ENCODE data around the gene EXOC6B.

EXOC6B gene

DNA sequence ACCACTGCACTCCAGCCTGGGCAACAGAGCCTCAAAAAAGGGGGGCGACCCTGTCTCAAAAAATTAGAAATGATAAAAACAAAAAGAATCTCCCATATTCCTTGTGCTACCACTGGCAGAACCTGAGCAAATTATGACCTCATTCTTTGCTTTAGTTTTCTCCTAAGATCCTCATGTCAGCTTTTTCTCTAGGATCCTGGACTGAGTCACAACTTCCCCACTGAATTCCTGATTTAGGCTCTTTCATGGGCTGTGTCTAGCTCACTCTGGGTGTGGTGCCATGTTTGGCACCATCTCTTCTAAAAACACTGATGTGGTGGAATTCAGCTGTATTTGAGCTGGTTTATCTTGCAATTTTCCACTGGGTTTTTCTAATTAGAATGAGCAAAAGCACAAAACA lies 37.1 kb downstream of the EXOC6B start:
- no peak for DNase-seq

DNA sequence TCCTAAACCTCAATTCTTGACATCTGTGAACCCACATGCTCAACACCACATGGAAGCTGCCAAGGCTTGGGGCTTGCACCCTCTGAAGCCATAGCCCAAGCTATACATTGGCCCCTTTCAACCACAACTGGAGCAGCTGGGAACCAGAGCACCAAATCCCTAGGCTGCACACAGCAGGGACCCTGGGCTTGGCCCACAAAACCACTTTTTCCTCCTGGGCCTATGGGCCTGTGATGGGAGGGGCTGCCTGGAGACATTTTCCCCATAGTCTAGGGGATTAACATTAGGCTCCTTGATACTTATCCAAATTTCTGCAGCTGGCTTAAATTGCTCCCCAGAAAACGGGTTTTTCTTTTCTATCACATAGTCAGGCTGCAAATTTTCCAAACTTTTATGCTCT lies 40.3 kb downstream of the EXOC6B start:
- no peak for DNase-seq

DNA sequence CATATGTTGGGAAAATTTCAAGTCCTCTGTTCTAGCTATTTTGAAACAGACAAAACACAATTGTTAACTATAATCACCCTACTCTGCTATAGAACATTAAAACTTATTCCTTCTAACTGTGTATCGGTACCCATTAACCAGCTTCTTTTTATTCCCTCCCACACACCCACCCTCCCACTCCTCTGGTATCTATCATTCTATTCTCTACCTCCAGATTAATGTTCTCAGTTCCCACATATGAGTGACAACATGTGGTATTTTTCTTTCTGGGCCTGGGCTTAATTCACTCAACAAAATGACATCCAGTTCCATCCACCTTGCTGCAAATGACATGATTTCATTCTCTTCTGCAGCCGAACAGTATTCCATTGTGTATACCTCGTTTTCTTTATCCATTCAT lies 43.3 kb downstream of the EXOC6B start:
- no peak for DNase-seq

DNA sequence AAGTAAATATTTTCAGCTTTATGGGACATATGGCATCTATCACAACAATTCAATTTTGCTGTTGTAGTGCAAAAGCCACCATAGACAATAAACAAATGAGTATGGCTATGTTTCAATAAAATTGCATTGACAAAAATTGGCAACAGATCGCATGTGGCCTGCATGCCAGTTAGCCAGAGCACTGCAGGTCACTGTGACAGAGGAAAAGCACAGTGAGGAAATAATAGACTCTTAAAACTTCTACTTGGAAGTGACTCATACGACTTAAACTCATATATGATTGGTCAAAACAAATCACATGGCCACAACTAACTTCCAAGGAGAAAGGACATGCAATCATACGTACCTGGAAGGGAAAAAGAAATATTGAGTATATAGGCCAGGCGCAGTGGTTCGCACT lies 44.4 kb downstream of the EXOC6B start:
- DNase-seq = no peak

DNA sequence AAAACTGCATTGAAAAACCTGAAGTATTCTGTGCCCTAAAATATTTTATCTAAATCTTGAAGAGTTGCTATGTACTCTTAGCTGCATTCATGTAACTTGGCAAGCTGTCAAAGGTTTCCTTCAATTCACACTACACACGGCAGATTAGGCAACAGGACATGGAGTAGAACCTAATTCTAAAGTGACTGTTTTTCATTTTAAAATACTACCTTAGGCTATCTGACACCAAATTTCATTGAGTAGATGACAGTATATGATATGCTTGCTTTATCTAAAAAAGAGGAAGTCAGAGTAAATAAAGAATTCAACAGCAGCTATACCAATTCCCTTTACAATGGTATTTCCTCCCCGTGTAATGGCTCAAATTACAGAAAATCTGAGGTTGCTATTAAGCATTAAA lies 45.4 kb downstream of the EXOC6B start:
- no peak for DNase-seq

DNA sequence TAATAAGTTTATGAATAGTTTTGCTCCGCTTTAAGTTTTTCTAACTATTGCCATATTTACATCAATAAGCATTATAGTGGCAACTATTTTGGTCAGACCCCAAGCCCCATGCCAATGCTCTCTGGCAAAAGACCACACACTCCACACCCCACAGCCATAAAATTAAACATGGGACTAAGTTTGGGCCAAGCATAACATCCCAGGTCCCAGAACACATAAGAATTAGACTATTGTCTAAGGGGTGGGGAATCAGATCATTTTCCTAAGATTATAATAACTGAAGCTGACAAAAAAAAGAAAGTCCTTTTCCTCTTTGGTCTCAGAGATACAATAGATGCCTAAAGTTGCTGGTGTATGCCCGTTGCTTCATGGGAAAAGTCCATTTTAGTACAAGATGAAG lies 46.3 kb downstream of the EXOC6B start:
- DNase-seq = no peak

DNA sequence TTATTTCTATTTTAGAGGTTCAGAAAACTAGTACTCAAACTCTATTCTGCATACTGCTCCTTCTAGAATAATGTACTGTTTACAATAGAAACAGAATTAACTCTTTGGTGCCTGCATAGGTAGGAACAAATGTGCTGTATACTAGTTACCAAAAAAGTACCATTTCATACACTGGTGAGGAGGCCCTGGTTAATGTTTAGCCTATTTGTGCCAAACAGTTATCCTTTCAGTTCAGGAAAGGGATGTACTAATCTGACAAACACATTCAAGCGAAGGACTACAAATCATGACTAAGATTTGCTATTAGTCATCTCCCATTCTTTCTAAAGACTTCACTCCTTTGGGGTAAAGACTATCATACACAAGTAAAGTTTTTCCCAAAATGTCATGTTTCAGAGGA lies 47.4 kb downstream of the EXOC6B start:
- DNase-seq = no peak

DNA sequence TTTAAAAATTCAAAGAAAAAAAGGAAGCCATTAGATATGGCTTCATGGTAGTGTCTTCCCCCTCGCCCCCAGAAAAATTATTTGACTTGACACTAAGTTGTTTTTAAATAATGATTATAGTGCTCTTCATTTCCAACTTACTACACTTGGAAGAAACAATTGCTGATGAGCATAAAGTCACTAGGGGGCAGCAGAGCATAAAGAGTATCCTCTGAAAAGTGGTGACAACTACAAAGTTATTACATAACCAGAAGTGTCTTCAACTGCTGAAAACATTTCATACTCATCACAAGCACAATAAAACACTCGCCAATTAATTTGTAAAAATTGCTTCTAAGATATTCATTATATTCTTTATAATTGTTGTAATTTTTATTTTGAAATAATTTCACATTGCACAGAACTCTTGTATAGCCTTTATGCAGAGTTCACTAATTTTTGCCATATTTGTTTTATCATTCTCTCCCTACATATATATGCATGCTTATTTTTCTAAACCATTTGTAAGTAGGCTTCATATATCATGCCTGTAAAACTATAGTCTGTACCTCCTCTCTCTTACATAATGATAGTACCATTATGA lies 54.9 kb downstream of the EXOC6B start:
- DNase-seq = peak; percentile 29

DNA sequence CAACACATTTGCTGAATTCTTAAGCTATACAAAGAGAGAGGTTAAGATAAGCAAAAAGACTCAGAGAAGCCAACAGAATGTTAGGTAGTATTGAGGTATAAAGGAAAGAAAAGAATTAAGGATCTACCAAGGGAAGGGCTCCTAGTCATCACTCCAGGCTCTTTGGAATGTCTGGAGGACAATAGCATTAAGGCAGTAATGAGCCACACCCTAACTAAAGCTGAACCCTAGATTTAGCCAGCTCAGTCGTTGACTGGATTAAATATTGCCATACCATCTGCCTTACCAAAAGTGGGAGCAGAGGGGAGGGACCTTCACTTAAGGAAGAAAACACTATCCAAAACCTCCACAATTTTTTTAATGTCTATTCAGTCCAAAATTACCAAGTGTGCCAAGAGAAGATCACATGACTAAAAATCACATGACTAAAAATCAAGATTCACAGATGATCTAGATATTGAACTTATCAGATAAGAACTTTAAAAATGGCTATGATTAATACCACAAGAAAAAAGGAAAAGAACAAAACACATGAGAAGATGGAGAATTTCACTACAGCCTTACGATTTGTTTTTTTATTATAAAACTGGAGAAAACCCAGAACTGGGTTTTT lies 59.7 kb downstream of the EXOC6B start:
- no peak for DNase-seq

DNA sequence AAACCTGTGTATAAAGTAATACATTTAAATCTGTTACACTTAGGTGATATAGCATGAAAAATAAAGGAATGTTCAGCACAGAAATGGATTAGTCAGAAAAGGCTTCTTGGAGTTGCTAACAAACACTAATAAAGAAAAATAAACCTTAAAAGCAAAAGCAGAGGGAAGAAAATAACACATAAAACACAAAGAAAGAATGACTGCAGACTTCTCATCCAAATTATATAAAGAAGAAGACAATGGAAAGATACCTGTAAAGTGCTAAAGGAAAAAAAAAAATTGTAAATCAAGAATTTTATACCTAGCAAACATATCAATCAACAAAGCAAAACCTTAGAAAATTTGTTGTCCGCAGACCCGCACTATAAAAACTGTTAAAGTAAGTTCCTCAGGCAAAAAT lies 63.6 kb downstream of the EXOC6B start:
- DNase-seq = no peak

DNA sequence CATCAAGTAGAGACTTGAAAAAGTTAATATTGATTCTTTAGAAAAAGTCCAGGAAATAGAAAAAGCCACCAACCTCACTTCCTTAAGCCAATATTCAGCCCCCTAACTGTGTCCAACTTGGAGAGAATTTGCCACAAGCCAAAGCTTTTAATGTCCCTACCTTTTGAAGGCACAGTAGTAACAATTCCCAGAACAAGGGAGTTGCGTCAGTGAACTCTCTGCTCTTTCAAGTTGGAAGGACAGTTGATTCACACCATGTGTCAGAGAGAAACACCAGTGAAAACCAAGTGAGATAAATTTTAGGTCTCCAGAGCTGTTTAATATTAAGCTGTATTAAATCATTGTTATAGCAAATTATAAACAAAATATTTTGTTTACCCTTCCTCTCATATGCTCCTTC lies 66.1 kb downstream of the EXOC6B start:
- DNase-seq = no peak

DNA sequence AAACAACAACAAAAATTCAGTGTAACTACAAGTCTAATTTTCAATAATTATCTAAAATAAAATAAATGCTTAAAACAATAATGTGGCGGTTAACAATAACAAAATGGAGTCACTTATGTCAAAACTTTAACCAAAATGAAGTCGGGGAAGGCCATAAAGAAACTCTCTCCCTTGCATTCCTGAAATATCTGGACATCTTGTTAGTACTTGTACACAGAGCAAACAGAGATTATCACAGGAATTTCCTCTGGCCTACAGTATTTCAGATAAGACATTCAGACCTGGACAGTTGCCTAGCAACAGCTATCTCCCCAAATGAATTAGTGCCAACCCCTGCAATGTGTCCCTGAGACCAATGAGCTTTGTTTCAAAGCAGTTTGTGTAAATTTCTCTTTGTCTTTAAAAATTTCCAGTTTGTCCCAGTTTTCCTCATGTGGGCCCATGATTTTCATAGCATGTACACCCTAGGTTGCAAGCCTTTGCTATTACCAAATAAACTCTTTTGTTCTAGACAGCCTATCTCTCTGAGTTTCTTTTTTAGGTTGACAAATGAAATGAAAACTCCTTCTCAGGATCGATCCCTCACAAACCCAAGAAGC lies 68.6 kb downstream of the EXOC6B start:
- DNase-seq = no peak

DNA sequence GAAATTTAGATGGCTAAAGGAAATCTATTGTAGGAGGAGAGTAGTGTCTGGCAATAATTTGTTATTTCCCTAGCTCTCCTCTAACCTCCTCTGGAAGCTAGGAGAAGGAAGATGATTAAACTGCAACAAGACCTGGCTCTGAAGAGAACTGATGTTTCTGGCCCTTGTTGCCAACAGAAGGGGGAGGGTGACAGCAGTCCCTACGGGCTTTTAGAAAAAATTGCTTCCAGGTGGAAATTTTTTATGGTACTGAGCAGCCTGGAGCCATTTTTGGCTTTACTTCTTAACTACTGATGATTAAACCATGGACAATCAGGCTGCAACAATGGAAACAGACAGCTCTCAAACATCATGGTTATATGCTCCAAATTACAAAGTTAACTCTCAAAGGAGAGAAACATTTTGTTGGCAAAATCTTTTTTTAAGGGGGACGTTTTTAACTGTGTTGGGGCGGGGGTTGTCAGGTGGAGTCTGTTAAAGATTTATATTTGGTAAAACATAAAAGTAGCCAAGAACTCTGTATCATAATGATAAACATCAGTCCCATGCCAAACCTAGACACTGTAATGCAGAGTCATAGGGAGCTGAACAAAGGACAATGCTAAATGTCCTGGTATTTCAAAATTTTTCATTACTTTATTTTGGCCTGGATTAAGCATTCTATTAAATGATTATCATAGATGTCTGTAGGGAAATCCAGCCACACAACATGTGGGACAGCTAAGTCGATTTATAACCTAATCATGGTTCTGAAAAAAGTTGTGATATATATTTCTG lies 70.0 kb downstream of the EXOC6B start:
- DNase-seq = no peak

DNA sequence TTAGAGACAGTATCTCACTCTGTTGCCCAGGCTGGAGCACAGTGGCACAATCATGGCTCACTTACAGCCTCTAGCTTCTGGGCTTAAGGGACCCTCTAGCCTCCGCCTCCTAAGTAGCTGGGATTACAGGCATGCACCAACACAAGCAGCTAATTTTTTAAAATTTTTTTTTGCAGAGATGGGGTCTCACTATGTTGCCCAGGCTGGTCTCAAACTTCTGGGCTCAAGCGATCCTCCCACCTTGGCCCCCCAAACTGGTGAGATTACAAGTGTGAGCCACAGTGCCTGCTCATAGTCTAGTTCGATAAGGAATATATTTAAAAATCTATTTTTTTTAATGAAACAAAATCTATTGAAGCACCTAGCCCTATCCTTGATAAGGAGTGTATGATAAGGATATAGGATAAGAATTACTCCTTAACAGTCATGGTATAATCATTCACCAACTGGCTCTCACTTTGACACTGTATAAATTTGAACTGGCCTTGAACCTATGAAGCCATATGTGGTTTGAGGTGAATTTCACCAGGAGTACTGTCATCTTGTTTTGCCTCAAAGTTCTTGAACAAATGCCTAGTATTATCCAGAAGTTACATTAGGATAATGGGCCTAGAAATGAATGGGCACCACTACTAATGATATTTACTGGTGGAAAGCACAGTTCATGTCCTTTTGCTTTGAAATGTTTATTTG lies 71.1 kb downstream of the EXOC6B start:
- no peak for DNase-seq

DNA sequence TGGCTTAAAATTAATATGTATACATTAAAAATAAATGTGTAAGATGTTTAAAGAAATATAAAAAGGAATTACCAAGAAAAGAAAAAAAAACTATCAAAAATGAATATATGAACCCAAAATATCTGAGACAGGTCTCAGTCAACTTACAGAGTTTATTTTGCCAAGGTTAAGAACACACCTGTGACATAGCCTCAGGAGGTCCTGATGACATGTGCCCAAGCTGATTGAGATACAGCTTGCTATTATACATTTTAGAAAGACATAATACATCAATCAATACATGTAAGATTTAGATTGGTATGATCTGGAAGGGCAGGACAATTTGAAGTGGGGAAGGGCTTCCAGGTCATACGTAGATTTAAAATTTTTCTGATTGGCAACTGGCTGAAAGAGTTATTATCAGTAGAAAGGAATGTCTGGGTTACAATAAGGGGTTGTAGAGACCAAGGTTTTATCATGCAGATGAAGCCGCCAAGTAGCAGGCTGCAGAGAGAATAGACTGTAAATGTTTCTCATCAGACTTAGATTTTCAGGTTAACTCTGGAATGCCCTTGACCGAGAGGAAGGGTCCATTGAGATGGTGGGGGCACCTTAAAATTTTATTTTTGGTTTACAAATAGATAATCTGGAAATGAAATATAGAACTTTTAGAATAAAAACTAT lies 74.7 kb downstream of the EXOC6B start:
- DNase-seq = no peak

DNA sequence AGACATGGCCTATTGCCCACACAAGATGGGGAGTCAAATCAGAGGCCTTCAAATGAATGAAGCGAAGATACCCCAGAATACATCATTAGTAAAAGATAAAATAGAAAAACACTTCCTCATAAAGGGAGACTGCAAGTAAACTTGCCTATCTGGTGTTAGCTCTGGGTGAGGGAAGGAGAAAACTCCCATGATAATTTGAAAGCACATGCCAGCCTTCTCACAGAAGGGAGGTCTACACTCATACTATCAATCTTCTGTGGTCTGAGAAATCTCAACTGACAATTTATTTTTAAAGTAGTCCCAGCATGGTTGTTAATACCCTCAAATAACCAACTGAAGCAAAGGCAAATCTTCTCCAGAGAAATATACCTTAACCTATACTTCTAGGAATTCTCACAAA lies 75.4 kb downstream of the EXOC6B start:
- DNase-seq = no peak

DNA sequence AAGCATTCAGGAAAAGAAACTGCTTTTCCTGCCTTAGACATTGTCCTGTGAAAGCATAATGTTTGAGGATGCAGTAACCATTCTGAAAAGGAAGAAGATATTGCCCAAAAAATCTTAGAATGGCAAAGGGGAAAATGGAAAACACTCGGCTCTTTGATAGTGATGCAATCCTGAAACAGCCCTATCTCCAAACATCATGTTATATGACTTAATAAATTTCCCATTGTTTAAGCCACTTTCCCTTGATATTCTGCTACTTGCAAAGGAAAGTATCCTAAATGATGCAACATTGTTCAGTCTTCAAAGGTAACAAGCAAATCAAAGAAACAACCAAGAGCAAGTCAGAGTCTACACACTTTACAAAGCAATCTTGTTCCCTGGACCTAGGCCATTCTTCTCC lies 78.5 kb downstream of the EXOC6B start:
- DNase-seq = no peak

DNA sequence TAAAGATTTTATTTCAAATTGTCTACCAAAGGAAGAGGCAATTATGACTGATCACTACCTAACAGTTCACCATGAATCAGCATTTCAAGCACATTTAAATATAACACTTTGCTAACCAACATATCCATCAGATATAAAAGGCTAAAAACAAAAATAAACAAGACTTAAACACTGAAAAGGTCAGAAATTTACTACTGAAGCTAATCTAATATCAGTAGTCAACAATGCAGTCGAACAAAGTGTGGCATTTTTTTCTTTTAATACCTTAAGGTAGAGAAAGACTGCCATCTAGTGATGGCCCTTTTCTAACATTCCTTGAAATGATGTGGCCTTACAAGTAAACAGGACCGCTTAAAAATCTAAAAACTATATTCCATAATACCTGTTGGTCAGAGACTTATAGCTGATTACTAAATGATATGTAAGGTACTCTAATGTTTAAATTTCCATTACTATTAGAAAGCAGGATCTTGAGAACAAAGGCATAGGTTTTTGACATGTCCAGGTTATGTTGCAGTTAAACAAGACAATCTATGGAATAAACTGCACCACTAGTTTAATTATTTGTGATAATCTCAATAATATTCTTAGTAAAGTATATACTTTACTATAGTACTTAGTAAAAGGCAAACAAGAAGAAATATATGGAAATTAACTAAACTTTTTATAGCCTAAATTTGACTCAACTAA lies 80.0 kb downstream of the EXOC6B start:
- DNase-seq = peak; percentile 36

DNA sequence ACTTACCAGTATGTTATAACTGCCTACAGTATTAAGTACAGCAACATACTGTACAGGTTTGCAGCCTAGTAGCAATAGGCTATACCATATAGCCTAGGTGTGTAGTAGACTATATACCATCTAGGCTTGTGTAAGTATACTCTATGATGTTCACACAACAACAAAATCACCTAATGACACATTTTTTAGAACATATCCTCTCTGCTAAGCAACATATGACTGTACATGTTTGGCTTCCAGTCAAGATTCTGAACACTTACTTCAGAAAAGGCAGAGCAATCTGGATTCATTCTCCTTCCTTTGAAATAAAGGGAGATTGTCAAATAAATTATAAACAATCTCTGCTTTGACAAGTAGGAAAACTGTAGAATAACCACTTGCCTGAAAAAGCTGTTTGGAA lies 81.8 kb downstream of the EXOC6B start:
- no peak for DNase-seq

DNA sequence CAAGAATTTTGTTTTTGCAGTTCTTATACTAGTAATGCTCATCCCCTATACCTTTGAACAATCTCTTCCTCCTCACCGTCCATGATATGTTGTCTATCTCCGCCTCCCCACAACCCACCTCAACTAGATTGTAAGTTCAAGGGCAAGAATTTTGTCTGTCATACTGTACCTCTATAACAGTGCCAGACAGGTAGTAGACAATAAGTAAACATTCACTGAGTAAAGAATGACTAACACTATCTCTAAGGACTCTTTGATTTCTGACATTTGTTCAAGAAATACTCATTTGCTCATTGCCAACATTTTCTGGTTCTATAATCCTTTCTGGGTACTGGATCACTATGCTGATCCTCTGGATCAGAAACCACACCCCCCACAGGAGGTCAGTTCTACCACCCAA lies 82.4 kb downstream of the EXOC6B start:
- DNase-seq = no peak

DNA sequence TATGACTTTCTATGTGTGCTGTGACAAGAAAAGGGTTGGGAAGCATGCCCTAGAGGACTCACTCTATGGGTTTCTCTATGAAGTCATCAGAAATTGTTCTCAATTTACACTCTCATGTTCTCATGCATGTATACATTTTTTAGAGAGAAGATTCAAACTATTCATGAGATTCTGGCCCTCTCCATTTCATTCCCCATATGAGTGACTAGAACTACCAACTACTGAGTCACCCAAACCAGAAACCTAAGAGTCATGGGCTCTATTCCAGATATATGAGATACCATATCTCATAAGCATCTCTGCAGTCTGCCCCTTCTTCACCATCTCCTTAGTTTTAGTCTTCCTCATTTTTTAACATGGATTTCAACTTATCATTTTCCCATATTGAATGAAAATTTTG lies 87.7 kb downstream of the EXOC6B start:
- DNase-seq = no peak

DNA sequence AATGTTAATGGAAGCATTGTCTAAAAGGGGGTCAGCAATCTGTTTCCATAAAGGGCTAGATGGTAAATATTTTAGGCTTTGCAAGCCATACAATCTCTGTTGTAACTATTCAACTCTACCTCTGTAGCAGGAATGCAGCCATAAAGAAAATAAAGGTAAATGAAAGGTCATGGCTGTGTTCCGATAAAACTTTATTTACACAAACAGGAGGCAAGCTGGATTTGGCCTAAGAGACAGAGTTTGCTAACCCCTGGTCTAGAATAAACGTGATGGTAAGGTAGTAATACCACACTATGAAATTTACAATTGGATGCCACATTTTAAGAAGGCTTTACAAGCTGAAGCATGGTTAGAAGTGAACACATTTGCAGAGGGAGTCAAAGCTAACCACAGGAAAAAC lies 91.4 kb downstream of the EXOC6B start:
- no peak for DNase-seq

All from retina (tissue), 1 donor.